Neuronal stem cell (in vitro differentiated cells): Measurements from ENCODE around the gene KRT16.

ENCODE experiments used
- DNase-seq: peaks from one replicate; pipeline ENCODE4 v3.0.0-alpha.2; 2013; ENCODE audit warnings: low spot score
- H2AFZ ChIP-seq: one replicate; pipeline ENCODE4 v1.6.1; 2013; ENCODE audit warnings: mild to moderate bottlenecking, low read length, inconsistent platforms
- H2AK5ac ChIP-seq: 2 replicates; pipeline ENCODE4 v1.6.1; 2013; ENCODE audit warnings: low read depth, mild to moderate bottlenecking, inconsistent platforms, low read length, moderate library complexity, mixed read lengths
- H2BK120ac ChIP-seq: 2 replicates; pipeline ENCODE4 v1.6.1; 2013; ENCODE audit warnings: low read depth, mild to moderate bottlenecking, inconsistent platforms, low read length, moderate library complexity, mixed read lengths
- H2BK12ac ChIP-seq: one replicate; pipeline ENCODE4 v1.6.1; 2013; ENCODE audit warnings: low read length, inconsistent platforms
- H2BK15ac ChIP-seq: 2 replicates; pipeline ENCODE4 v1.6.1; 2013; ENCODE audit warnings: mild to moderate bottlenecking, low read length, inconsistent platforms, mixed read lengths
- H2BK5ac ChIP-seq: one replicate; pipeline ENCODE4 v1.6.1; 2013; ENCODE audit warnings: inconsistent platforms, mild to moderate bottlenecking, low read length, moderate library complexity
- H3K14ac ChIP-seq: one replicate; pipeline ENCODE4 v1.6.1; 2013; ENCODE audit warnings: low read length, inconsistent platforms
- H3K18ac ChIP-seq: 2 replicates; pipeline ENCODE4 v1.6.1; 2013; ENCODE audit warnings: low read length, inconsistent platforms
- H3K23ac ChIP-seq: 2 replicates; pipeline ENCODE4 v1.6.1; 2013; ENCODE audit warnings: low read depth, mild to moderate bottlenecking, mixed read lengths, low read length, inconsistent platforms; ENCODE audit not compliant: poor library complexity
- H3K27ac ChIP-seq: replicated peaks from 3 replicates; pipeline ENCODE4 v1.5.1; 2013; ENCODE audit warnings: low read length, inconsistent platforms
- H3K27me3 ChIP-seq, 3 experiments: 2 replicates each; pipeline ENCODE4 v1.6.1; 2013; ENCODE audit warnings: low read length in 3 of 3, mild to moderate bottlenecking in 2 of 3, inconsistent platforms in 1 of 3, low read depth in 1 of 3, mixed read lengths in 1 of 3, moderate library complexity in 1 of 3; ENCODE audit not compliant: control insufficient read depth in 3 of 3, insufficient read depth in 3 of 3
- H3K36me3 ChIP-seq, 2 donors: replicated peaks in 1 of 2; 2 replicates each; pipeline ENCODE4 v1.6.1; 2013; ENCODE audit warnings: low read length in 2 of 2; ENCODE audit not compliant: control insufficient read depth in 2 of 2, insufficient read depth in 2 of 2
- H3K4ac ChIP-seq: 2 replicates; pipeline ENCODE4 v1.6.1; 2013; ENCODE audit warnings: inconsistent platforms, mild to moderate bottlenecking, low read length, moderate library complexity
- H3K4me1 ChIP-seq, 2 donors: 1 replicate in 1 of 2; 2 replicates in 1 of 2; pipeline ENCODE4 v1.6.1; 2013; ENCODE audit warnings: low read length in 2 of 2, low read depth in 1 of 2; ENCODE audit not compliant: control insufficient read depth in 2 of 2, insufficient read depth in 1 of 2
- H3K4me2 ChIP-seq: one replicate; pipeline ENCODE4 v1.6.1; 2013; ENCODE audit warnings: mild to moderate bottlenecking, low read length, inconsistent platforms; ENCODE audit not compliant: insufficient read depth, poor library complexity, severe bottlenecking
- H3K4me3 ChIP-seq, 2 donors: 2 replicates each; pipeline ENCODE4 v1.5.1; 2013; ENCODE audit warnings: low read length in 2 of 2, mild to moderate bottlenecking in 2 of 2, inconsistent platforms in 1 of 2, moderate library complexity in 1 of 2
- H3K79me1 ChIP-seq: one replicate; pipeline ENCODE4 v1.6.1; 2013; ENCODE audit warnings: low read depth, mild to moderate bottlenecking, inconsistent platforms, low read length, moderate library complexity
- H3K9ac ChIP-seq: one replicate; pipeline ENCODE4 v1.6.1; 2013; ENCODE audit warnings: mild to moderate bottlenecking, low read depth, low read length, inconsistent platforms; ENCODE audit not compliant: poor library complexity
- H3K9me3 ChIP-seq, 2 donors: replicated peaks in 1 of 2; 2 replicates each; pipeline versions ENCODE3 to v1.6.1; 2013; ENCODE audit warnings: low read length in 2 of 2, mild to moderate bottlenecking in 2 of 2, inconsistent platforms in 1 of 2, low read depth in 1 of 2, mixed read lengths in 1 of 2, moderate library complexity in 1 of 2; ENCODE audit not compliant: control insufficient read depth in 2 of 2, insufficient read depth in 1 of 2
- H4K8ac ChIP-seq: one replicate; pipeline ENCODE4 v1.6.1; 2013; ENCODE audit warnings: low read depth, mild to moderate bottlenecking, inconsistent platforms, low read length, moderate library complexity
- H4K91ac ChIP-seq: one replicate; pipeline ENCODE4 v1.6.1; 2013; ENCODE audit warnings: low read length, low read depth, mild to moderate bottlenecking, inconsistent platforms; ENCODE audit not compliant: poor library complexity
- WGBS, 2 donors: extraction: QIAGEN DNeasy Blood & Tissue Kit; methylation state at CpG; one replicate each; pipeline ENCODE4 v1.1.7; 2013; ENCODE audit warnings: missing lambda C conversion rate in 2 of 2, mixed read lengths in 1 of 2; ENCODE audit not compliant: insufficient read length in 2 of 2, insufficient replicate concordance in 1 of 2; ENCODE audit errors: extremely low coverage in 2 of 2; 5-methylcytosine and 5-hydroxymethylcytosine counted together

KRT16 gene

GRCh38 chr17:41588126-41588810 lies 24.3 kb downstream of the KRT16 start:
- Histone ChIP-seq H2AFZ (no peak overlapping the region), H3K4me3 (no peak overlapping the region), H2BK5ac (no peak overlapping the region), H3K79me1 (peaks cover 2% of the 10 kb centered on the region), H2BK120ac (no peak overlapping the region), H3K4ac (no peak overlapping the region), H3K23ac (no peak overlapping the region), H2AK5ac (no peak overlapping the region), H3K9ac (no peak overlapping the region), H2BK12ac (no peak overlapping the region), H3K9me3 (no peaks in the 10 kb centered on the region), H2BK15ac (no peak overlapping the region), H3K4me2 (no peak overlapping the region), H3K27ac (no peak overlapping the region), H3K36me3 (no peaks in the 10 kb centered on the region), H3K4me1 (peaks cover 0 to 4% of the 10 kb centered on the region in 2 donors), H3K14ac (no peak overlapping the region), H3K18ac (no peak overlapping the region), H4K91ac (no peak overlapping the region), H4K8ac (no peak overlapping the region), H3K27me3 (peaks cover 0 to 4% (median 0%) of the 10 kb centered on the region in 3 experiments)
- WGBS, 2 donors = no CpG with 5 or more reads among the region's 8 CpGs
- no peak for DNase-seq

DNA sequence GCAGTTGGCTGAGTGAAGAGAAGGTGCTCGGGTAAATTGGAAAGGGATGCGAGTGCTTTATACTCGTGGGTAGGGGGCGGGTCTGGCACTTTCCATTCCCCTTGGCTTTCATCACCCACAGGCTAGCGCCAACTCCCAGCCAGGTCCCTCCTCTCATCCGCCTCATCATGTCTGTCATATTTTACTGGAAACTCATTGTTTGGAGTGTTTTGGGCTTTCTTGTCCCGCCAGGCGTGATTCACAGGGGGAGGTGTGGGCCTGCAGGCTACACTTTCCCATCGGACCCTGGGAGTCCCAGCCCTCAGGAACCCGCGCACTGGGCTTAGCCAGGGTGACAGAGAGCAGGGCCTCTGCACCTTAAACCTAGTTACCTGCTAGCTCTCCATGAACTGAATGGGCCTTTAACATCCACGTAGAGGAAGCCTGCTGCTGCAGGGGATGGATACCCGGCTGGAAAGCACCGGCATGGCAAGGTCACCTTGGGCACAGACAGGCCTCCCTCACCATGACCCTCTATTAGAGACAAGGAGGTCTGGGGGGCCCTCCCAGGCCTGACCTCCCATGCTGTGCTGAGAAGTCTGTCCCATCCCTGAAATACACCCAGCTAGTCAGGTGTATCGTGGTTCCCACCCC lies 25.6 kb downstream of the KRT16 start, which contains the start of gene KRT14:
TSS of gene KRT14 (minus strand) at position 33 of the 633 bp plus-strand sequence. CDS start 61 bp downstream, outside the sequence.
- no peak within 1 kb of the TSS for H2BK15ac ChIP-seq
- no peak within 1 kb of the TSS for H2BK120ac ChIP-seq
- no peak within 1 kb of the TSS for H2AFZ ChIP-seq
- no CpG with 5 or more reads among the region's 15 CpGs for WGBS, 2 donors
- no peak within 1 kb of the TSS for H3K23ac ChIP-seq
- H3K79me1 ChIP-seq = peaks cover 2% of the 10 kb centered on the region
- no peak within 1 kb of the TSS for H3K27ac ChIP-seq
- peaks cover 0 to 4% (median 0%) of the 10 kb centered on the region in 3 experiments for H3K27me3 ChIP-seq
- peak within 1 kb of the TSS; percentile 89 for H2AK5ac ChIP-seq
- no peak for DNase-seq
- H4K91ac ChIP-seq = no peak within 1 kb of the TSS
- H3K9ac ChIP-seq = no peak within 1 kb of the TSS
- no peak within 1 kb of the TSS for H3K14ac ChIP-seq
- H3K4me2 ChIP-seq = no peak within 1 kb of the TSS
- H4K8ac ChIP-seq = no peak within 1 kb of the TSS
- H3K9me3 ChIP-seq = no peaks in the 10 kb centered on the region
- H3K18ac ChIP-seq = peak within 1 kb of the TSS; percentile 28
- no peaks in the 10 kb centered on the region for H3K4me1 ChIP-seq
- H2BK5ac ChIP-seq = peak within 1 kb of the TSS; percentile 13
- H3K4me3 ChIP-seq = no peak within 1 kb of the TSS
- no peak within 1 kb of the TSS for H2BK12ac ChIP-seq
- H3K36me3 ChIP-seq = no peaks in the 10 kb centered on the region
- peak within 1 kb of the TSS; percentile 76 for H3K4ac ChIP-seq

- Histone ChIP-seq H3K9ac (no peak overlapping the region), H3K79me1 (peaks cover 2% of the 10 kb centered on the region), H3K4ac (no peak overlapping the region), H3K18ac (no peak overlapping the region), H4K8ac (no peak overlapping the region), H3K27ac (no peak overlapping the region), H3K27me3 (peaks cover 0 to 4% (median 0%) of the 10 kb centered on the region in 3 experiments), H3K23ac (no peak overlapping the region), H3K36me3 (no peaks in the 10 kb centered on the region), H2BK120ac (no peak overlapping the region), H3K4me3 (no peak overlapping the region), H2BK15ac (no peak overlapping the region), H2AFZ (no peak overlapping the region), H3K4me2 (no peak overlapping the region), H4K91ac (no peak overlapping the region), H3K9me3 (no peaks in the 10 kb centered on the region), H3K4me1 (no peaks in the 10 kb centered on the region), H2BK12ac (no peak overlapping the region), H2BK5ac (no peak overlapping the region), H2AK5ac (peak overlapping the region; percentile 50), H3K14ac (no peak overlapping the region)
- DNase-seq = no peak
- WGBS, 2 donors = no CpG with 5 or more reads among the region's 5 CpGs
Measured at GRCh38 chr17:41585301-41586056, 27.1 kb downstream of the KRT16 start.
